ENCODE results near the gene CAPN1. TPM values are rescaled to one million over a fixed set of nuclear protein-coding genes. Genes with fewer than 3 reads are reported as not detected.

CAPN1 gene
- total and polyA plus RNA-seq, 2 experiments from 2014 or later, result 131 to 156 TPM

GRCh38 chr11:65184146-65184545 lies 2.4 kb downstream of the CAPN1 start:
- Histone ChIP-seq H3K9me3 (ENCODE audit: low read depth) (no peaks in the 10 kb centered on the region), H3K4me1 (ENCODE audit: low read depth) (peaks cover 12% of the 10 kb centered on the region), H3K27me3 (no peaks in the 10 kb centered on the region), H3K4me3 (no peak overlapping the region), H3K27ac (no peak overlapping the region), H3K36me3 (peaks cover 13% of the 10 kb centered on the region)
- TF ChIP-seq, protein P1, sequence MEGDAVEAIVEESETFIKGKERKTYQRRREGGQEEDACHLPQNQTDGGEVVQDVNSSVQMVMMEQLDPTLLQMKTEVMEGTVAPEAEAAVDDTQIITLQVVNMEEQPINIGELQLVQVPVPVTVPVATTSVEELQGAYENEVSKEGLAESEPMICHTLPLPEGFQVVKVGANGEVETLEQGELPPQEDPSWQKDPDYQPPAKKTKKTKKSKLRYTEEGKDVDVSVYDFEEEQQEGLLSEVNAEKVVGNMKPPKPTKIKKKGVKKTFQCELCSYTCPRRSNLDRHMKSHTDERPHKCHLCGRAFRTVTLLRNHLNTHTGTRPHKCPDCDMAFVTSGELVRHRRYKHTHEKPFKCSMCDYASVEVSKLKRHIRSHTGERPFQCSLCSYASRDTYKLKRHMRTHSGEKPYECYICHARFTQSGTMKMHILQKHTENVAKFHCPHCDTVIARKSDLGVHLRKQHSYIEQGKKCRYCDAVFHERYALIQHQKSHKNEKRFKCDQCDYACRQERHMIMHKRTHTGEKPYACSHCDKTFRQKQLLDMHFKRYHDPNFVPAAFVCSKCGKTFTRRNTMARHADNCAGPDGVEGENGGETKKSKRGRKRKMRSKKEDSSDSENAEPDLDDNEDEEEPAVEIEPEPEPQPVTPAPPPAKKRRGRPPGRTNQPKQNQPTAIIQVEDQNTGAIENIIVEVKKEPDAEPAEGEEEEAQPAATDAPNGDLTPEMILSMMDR (IDR thresholded peaks at IDR 0.05; ENCODE audit: low read depth, low read length), result no peak
- no peak for DNase-seq (ENCODE audit: low read depth in 1 of 2, low spot score in 1 of 2)

DNA sequence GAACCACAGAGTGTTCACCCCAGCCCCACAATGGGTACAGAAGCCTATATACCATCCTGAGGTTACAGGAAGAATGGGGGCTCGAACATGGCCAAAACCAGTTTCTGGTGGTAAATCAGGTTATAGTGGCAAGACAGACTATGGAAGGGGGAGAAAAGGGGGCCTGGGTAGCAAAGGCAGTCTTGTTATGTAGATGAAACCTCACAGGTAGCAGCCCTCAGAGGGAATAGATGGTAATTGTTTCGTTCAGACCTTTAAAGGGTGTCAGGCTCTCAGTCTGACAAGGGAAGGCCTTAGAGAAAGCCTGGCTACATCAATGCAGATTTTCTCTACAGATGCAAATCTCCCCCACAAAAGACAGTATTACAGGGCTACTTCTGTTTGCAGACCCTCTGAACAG lies 3.4 kb downstream of the CAPN1 start:
- TF ChIP-seq, protein P1 (IDR thresholded peaks at IDR 0.05; ENCODE audit: low read depth, low read length), result no peak
- no peak for DNase-seq (ENCODE audit: low read depth in 1 of 2, low spot score in 1 of 2)
- Histone ChIP-seq H3K36me3 (peaks cover 21% of the 10 kb centered on the region), H3K27me3 (no peaks in the 10 kb centered on the region), H3K9me3 (ENCODE audit: low read depth) (no peaks in the 10 kb centered on the region), H3K4me1 (ENCODE audit: low read depth) (peaks cover 11% of the 10 kb centered on the region), H3K4me3 (no peak overlapping the region), H3K27ac (no peak overlapping the region)

- Histone ChIP-seq H3K27me3 (no peaks in the 10 kb centered on the region), H3K36me3 (peaks cover 24% of the 10 kb centered on the region), H3K4me3 (no peak overlapping the region), H3K9me3 (ENCODE audit: low read depth) (no peaks in the 10 kb centered on the region), H3K27ac (no peak overlapping the region), H3K4me1 (ENCODE audit: low read depth) (peaks cover 6% of the 10 kb centered on the region)
- no peak for DNase-seq (ENCODE audit: low read depth in 1 of 2, low spot score in 1 of 2)
- TF ChIP-seq, protein P1 (IDR thresholded peaks at IDR 0.05; ENCODE audit: low read depth, low read length), result no peak
Measured at GRCh38 chr11:65185869-65186341, 4.2 kb downstream of the CAPN1 start.

DNA sequence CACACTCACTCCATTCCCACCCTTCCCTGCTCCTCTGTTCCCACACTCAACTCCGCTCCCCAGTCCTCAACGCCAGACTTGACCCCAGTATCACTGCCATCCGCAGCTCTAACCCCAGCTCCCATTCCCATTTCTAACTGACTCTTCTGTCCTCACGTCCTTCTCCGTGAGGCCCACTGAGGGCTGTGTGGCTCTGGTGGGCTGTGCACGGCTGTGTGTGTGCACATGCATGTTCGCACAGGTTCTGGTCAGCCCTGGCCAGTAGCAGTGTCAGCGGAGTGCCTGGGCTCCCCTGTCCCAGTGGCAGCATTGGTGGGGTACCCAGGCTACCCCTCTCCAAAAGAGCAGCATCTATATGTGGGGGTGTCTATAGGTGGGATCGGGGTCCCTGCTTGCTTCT lies 5.0 kb downstream of the CAPN1 start:
- H3K27ac ChIP-seq, result no peak overlapping the region
- no peaks in the 10 kb centered on the region for H3K9me3 ChIP-seq (ENCODE audit: low read depth)
- no peak overlapping the region for H3K4me3 ChIP-seq
- H3K27me3 ChIP-seq, result no peaks in the 10 kb centered on the region
- peaks cover 29% of the 10 kb centered on the region for H3K36me3 ChIP-seq
- DNase-seq (ENCODE audit: low read depth in 1 of 2, low spot score in 1 of 2), result no peak
- TF ChIP-seq, protein P1 (IDR thresholded peaks at IDR 0.05; ENCODE audit: low read depth, low read length), result no peak
- H3K4me1 ChIP-seq (ENCODE audit: low read depth), result peaks cover 6% of the 10 kb centered on the region

- peaks cover 29% of the 10 kb centered on the region for H3K36me3 ChIP-seq
- no peak for DNase-seq (ENCODE audit: low read depth in 1 of 2, low spot score in 1 of 2)
Measured at GRCh38 chr11:65187146-65187675, 5.5 kb downstream of the CAPN1 start.

More at GRCh38 chr11:65187146-65187675, 5.5 kb downstream of the CAPN1 start:
- H3K9me3 ChIP-seq (ENCODE audit: low read depth), result no peaks in the 10 kb centered on the region
- TF ChIP-seq, protein P1 (IDR thresholded peaks at IDR 0.05; ENCODE audit: low read depth, low read length), result no peak
- no peaks in the 10 kb centered on the region for H3K27me3 ChIP-seq
- no peak overlapping the region for H3K27ac ChIP-seq
- no peak overlapping the region for H3K4me3 ChIP-seq
- peaks cover 6% of the 10 kb centered on the region for H3K4me1 ChIP-seq (ENCODE audit: low read depth)
